DLD1 (cell line): Measurements from ENCODE around the gene HTR3B.

Experiments
- in situ Hi-C: cut with HindIII; loops from 2 replicates; pipeline ENCODE4 v1.10.0; 2017; ENCODE audit warnings: low sequenced_read_pairs

The HTR3B gene

DNA sequence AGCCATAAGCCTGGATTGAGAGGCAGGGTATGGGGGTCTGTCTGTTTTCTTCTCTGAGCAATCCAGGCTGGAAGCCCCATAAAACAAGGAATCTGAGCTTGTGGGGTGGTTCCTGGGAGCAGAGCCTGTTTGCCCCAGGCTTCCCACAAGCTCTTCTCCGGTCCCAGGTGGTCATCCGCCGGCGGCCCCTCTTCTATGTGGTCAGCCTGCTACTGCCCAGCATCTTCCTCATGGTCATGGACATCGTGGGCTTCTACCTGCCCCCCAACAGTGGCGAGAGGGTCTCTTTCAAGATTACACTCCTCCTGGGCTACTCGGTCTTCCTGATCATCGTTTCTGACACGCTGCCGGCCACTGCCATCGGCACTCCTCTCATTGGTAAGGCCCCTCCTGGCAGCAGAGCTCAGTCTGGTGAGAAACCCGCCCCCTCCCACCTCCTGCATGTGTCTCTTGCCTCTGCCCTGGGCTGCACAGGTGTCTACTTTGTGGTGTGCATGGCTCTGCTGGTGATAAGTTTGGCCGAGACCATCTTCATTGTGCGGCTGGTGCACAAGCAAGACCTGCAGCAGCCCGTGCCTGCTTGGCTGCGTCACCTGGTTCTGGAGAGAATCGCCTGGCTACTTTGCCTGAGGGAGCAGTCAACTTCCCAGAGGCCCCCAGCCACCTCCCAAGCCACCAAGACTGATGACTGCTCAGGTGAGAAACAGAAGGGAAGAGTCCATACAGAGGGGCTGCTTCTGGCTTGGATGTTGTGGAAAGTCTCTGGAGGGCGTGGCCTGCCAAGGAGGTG is 82.0 kb downstream of the HTR3B start:
- in situ Hi-C loops, result no loop called here

DNA sequence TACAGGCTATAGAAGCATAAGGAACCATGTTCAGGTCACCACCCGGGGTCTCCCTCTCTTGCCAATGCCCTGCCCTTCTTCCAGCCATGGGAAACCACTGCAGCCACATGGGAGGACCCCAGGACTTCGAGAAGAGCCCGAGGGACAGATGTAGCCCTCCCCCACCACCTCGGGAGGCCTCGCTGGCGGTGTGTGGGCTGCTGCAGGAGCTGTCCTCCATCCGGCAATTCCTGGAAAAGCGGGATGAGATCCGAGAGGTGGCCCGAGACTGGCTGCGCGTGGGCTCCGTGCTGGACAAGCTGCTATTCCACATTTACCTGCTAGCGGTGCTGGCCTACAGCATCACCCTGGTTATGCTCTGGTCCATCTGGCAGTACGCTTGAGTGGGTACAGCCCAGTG is 84.8 kb downstream of the HTR3B start:
- in situ Hi-C loops, result no loop called here

DNA sequence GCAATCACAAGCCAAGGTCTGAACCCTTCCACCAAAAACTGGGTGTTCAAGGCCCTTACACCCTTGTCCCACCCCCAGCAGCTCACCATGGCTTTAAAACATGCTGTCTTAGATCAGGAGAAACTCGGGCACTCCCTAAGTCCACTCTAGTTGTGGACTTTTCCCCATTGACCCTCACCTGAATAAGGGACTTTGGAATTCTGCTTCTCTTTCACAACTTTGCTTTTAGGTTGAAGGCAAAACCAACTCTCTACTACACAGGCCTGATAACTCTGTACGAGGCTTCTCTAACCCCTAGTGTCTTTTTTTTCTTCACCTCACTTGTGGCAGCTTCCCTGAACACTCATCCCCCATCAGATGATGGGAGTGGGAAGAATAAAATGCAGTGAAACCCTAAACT is 85.3 kb downstream of the HTR3B start:
- in situ Hi-C loops, result no loop called here

DNA sequence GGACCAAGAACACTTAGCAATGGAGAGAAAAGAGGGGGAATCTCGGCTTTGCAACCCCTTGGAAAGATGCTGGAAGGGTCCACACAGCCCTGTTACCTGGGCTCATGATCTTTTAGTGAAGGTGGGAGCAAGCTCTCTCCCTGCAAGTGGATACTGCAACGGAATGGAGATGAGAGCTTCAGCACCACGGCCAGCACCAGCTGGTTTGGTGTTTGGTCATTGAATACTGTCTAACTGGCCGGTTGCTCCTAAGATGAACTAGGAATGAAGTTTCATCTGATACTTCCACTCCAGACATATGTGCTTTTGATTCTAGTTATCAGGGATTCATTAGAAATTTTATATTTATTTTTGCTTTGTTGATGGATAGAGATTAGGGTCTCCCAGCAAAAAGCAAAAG is 86.6 kb downstream of the HTR3B start:
- in situ Hi-C loops, result no loop called here

DNA sequence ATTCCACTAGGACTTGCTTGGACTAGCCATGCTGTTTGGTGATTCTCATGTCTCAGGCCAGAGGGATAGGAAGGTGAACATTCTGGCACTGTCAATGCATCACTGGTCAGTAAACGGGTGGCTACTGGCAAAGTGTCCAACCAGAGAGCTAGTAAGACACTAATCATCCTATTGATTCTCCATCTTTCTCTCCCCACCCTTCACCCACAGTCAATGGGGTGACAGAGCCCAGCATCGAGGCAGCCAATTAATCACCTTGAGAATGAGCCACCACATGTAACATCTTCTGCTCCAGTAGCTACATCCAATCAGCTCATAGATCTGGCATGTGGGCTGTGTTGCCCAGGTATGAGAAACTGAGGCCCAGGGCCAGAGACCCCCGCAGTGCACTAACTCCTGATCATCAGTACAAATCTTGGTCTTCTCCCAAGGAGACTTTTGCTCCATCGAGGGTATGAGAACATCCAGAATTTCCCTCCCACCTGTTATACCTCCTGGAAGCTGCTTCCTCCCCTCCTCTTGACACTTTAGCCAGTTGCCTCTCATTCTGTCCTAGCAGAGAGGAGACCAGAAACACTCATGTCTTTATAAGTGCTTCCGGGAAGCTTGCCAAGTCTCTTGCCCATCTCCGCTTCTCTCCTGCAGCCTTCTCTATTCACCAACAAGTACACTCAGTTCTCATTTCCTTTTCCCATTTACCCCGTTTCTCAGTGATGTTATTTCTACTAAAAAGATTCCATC is 87.3 kb downstream of the HTR3B start:
- in situ Hi-C loops, result no loop called here

DNA sequence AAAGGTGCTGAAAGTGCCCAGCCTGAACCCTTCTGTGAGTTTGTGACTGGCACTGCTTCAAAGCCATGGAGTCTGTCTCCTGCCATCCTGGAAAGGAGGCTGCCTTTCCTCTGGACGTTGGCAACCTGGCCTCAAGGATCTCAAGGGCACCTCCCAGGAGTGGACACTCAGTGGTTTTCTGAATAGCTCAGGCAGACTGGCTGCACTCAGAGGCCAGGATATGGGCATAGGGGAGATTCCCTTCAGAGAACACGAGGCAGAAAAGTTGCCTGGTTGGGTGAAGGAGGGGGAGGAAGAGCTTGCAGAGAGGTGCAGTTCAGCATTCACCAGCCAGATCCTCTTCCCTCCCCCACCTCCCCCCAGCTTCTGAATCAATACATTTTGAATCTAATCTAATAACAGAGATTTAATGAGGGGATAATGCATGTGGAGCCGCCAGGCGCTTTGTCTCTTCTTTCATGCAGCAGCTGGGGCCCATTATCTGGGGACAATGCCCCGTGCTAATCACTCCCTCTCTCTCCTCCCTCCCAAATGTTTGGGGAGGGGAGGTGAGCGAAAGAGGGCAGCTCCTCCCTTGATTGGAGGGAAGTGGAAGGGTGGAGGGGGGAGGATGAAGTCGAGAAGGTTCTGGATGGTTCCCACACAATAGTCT is 88.0 kb downstream of the HTR3B start:
- in situ Hi-C loops, result no loop called here

DNA sequence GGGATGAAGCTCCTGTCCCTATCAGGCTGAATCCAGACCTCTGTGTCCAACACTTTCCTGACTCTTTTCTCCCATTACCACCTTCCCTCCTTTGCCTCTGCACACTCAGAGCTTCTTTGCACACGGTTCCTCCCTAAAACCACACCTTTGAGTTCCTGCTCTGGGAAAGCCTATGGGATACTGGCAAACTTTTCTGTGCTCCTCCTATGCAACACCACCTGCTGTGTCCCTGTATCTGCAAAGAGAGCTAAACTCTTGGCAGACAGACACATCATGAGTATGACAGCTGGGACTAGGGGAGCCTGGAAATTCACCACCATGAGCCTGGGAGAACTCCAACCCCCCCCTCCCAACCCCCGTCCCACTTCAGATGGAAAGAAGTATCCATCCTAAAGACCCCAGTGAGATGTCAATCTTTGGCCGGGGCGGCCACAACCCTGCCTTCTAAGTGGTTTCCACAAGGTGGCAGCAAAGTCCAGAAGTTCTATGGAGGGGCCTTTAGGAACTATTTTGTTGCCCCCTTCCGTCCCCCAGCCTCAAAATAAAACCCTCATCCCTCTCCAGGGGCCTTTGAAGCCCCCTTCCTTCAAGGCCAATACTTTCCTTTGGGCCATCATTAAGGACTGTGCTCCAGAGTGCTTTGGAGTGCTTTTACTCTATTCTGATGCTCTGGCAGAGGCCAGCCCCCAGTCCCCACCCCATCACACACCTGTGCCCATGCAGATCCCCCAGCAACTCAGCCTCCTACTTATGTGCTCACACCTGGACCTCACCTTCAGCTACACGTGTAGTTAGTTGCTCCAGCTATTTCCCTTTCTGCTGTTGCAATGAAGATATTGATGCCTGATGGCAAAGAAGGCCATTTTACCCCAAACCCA is 89.7 kb downstream of the HTR3B start:
- in situ Hi-C loops, result no loop called here
